ENCODE data around the gene PFN3.
A peak's percentile ranks its signal among the peaks of the same experiment; 100 is the strongest.

The PFN3 gene

DNA sequence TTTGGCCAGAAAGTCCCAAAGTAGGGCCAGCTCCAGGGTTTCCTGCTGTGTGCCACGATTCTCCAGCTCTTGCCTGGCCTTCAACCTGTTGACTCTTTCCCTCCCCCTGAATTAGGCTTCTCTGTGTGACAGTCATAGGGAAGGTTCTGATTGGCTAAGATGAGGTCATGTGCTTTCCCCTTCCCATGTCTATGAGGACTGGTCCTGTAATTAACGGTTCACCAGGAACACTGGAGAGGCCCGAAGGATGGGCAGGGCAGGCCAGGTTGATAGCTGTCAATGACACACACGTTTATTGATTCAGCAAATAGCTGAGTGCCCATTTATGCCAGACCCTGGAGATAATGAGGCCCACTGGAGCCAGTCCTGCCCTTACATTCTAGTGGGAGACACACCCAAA is 37.2 kb upstream of the PFN3 start:
- no peak for DNase-seq (ENCODE audit: low spot score)

- no peak for DNase-seq (ENCODE audit: low spot score)
These were observed 35.5 kb upstream of the PFN3 start for GRCh38 chr5:177435847-177436536.

- DNase-seq (ENCODE audit: low spot score), result no peak
These were observed 34.7 kb upstream of the PFN3 start for GRCh38 chr5:177434942-177435738.

- DNase-seq (ENCODE audit: low spot score), result no peak
These were observed 34.0 kb upstream of the PFN3 start for GRCh38 chr5:177434437-177434836.

- DNase-seq (ENCODE audit: low spot score), result no peak
These were observed 33.3 kb upstream of the PFN3 start for GRCh38 chr5:177433658-177434217.

DNA sequence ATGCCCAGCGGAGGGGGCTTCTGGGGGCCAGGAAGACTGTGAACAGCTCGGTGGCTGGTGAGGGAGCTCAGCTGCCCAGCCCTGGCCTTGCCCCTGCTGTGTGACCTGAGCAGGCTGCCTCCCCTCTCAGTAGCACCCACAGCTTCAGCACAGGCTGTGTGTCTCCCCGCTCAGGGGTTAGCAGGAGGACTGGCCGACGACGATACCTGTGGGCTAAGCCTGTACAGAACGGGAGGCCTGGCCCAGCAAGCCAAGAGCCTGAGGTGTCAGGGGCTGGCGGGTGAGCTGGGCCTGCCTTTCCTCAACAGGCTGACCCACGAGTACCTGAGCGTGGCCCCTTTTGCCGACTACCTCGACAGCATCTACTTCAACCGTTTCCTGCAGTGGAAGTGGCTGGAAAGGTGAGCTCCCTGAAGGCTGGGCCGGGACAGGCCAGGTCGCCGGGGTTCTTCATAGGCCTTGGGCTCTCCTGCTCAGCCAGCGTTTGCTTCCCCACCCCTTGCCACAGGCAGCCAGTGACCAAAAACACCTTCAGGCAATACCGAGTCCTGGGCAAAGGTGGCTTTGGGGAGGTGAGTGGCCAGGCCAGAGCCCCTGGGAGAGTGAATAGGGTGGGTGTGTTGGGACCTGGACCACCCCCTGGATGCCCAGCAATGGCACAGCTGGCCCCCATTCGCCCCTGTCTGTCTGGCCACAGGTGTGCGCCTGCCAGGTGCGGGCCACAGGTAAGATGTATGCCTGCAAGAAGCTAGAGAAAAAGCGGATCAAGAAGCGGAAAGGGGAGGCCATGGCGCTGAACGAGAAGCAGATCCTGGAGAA is 32.6 kb upstream of the PFN3 start:
- DNase-seq (ENCODE audit: low spot score), result no peak

DNA sequence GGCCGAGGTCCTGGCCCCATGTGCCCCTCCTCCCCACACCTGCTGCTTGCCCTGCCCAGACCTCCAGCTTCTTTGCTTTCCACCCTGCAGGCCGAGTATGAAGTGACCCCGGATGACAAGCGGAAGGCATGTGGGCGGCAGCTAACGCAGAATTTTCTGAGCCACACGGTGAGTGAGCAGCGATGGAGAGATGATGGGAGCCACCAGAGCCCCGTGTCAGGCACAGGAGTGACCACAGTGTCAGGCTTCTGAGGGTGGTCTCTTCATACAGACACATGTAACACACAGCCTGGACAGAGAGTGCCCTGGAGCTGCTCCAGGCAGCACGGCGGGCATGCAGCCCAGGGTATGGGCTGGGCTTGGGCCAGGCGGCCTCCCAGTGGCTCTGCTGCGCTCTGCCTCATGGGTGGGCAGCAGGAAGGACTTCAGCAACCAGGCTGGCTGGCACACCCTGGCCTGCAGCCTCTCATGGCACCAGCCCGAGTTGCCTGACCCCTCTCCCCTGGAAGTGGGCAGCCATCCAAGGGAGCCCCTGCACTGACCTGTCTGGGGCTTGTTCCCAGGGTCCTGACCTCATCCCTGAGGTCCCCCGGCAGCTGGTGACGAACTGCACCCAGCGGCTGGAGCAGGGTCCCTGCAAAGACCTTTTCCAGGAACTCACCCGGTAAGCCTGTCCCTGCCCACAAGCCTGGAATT is 31.8 kb upstream of the PFN3 start:
- no peak for DNase-seq (ENCODE audit: low spot score)

- no peak for DNase-seq (ENCODE audit: low spot score)
These were observed 31.1 kb upstream of the PFN3 start for GRCh38 chr5:177431317-177432142.

GRCh38 chr5:177430972-177431316 is 30.5 kb upstream of the PFN3 start:
- DNase-seq (ENCODE audit: low spot score), result no peak

- DNase-seq (ENCODE audit: low spot score), result no peak
These were observed 29.9 kb upstream of the PFN3 start for GRCh38 chr5:177430140-177430951.

GRCh38 chr5:177429248-177430040 is 29.0 kb upstream of the PFN3 start:
- DNase-seq (ENCODE audit: low spot score), result no peak

GRCh38 chr5:177428574-177429217 is 28.2 kb upstream of the PFN3 start:
- DNase-seq (ENCODE audit: low spot score), result no peak

DNA sequence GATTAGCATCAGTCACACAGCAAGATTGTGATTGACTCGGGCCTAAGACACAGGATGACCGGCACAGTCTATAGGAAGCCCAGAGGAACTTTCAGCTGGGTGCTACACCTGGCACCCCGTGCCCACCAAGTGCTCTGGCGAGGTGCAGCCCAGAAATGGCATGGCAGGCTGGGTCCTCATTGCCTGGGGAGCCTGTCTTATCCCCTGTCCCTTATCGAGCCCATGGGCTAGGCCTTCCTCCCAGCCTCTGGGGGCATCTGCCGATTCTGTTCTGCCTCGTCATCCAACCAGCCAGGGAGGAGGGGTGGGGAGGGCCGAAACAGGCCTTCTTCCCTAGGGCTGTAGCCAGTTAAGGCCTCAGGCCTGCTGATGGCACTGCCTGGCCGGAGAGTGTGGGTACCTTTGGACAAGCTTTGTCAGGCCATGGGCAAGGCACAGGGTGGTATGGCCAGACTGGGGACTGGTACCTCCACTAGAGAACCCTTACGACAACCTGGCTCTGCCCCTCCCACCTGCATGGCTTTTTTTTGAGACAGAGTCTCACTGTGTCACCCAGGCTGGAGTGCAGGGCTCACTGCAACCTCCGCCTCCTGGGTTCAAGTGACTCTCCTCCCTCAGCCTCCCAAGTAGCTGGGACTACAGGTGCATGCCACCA is 27.6 kb upstream of the PFN3 start:
- no peak for DNase-seq (ENCODE audit: low spot score)

DNA sequence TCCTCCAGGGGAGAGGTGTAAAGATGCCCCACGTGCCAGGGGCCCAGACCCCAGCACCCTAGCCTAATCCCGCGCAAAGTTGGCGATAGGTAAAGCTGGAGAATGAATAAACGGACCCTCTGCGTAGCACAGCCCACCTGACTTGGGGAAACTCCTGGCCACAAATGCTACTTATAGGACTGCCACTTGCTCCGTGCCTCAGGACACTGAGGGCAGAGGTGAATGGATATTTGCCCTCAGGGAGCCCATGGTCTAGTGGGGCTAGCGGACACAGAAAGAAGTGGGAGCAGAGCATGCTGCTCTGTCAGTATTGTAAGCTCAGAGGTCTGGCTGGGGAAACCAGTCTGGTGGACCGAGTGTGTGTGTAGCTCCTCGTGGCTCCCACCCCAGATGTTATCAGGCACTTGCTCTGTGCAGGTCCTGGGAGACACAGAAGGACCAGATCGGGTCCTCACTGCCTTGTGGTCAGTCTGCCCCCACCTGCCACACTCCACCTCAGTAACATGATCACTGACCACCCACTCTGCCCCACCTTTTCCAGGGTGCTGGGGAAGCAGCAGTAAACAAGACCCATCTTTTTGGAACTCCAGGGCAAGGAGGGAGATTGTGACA is 26.9 kb upstream of the PFN3 start:
- no peak for DNase-seq (ENCODE audit: low spot score)

DNA sequence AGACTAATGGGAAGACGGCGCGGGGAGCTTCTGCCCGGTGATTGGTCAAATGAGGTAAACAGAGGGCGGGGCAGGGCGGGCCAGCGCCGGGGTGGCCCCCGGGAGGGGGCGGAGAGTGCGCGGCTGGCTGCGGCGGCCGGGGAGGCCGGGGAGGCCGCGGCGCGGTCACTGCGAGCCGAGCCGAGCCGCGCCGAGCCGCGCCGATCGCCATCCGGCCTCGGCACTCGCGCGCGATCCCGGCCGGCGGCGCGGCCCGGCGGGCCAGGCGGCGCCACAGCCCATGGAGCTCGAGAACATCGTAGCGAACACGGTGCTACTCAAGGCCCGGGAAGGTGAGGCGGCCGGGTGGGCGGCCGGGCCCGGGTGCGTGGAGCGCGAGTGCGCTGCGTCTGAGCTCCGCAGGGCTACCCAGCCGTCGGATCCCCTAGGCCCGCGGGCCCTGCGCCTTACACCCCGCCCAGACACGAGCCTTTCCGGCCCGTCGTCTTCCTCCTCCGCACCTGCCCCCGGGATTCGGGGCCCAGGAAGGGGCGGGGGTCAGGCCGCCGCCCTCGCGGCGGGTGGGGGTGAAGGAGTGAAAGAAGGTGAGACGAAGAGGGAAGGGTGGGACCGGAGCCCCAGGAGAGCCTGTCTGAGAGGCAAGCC is 26.2 kb upstream of the PFN3 start, which contains the start of gene GRK6:
GRK6 (plus strand) TSS at position 111 of the 645 bp plus-strand sequence; CDS start at position 281, 170 bp downstream.
- DNase-seq (ENCODE audit: low spot score), result peak; percentile 100

GRCh38 chr5:177425801-177426565 is 25.5 kb upstream of the PFN3 start:
- peak; percentile 95 for DNase-seq (ENCODE audit: low spot score)

Measured in HuH-7 (cell line).